A673 (cell line): ENCODE measurements around the gene MOSMO.

Experiments
- CTCF ChIP-seq: fragments of 300-800, 200-600 bp; sonication (generic); conservative IDR thresholded peaks from 2 replicates; pipeline ENCODE4 v1.5.1; 2017; ENCODE audit warnings: low read depth, mild to moderate bottlenecking, antibody characterized with exemption, low read length, moderate library complexity, mixed read lengths
- EZH2 ChIP-seq: fragments of 200-600 bp; sonication (generic); IDR thresholded peaks from 2 replicates; pipeline ENCODE4 v1.6.1; 2017; ENCODE audit warnings: borderline replicate concordance, low read depth, mild to moderate bottlenecking, mixed read lengths, antibody characterized with exemption, low read length; ENCODE audit not compliant: poor library complexity, severe bottlenecking

- TF ChIP-seq CTCF (no peak), EZH2 (no peak)
Observed at GRCh38 chr16:22008215-22009059, 526 bp downstream of the MOSMO start.
